NCI-H2196 (cell line): ENCODE data around the gene ADAT1.
"Not testable (repeated sequence)": the region's sequence is repeated elsewhere in the genome, so short reads cannot be mapped to it uniquely, and the experiment has no call there.

Experiments used
- DNase-seq: peaks from one replicate; lab custom pipeline; 2025; ENCODE audit not compliant: unreplicated experiment; lab: John Stamatoyannopoulos, UW

Gene ADAT1

DNA sequence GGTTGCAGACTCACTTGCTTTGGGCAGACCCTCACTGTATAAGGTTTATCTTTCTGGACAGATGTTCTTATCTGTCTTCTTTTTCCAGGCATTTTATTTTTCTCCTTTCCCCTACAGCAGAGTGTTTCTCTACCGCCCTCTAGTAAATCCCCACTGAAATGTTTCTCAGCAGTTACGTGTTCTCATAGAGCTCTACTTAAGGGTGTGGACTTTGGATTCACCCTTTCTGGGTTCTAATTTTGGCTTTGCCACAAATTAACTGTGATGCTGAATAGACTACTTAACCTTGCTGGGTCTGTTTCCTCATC lies 2.0 kb downstream of the ADAT1 start:
- no peak for DNase-seq

DNA sequence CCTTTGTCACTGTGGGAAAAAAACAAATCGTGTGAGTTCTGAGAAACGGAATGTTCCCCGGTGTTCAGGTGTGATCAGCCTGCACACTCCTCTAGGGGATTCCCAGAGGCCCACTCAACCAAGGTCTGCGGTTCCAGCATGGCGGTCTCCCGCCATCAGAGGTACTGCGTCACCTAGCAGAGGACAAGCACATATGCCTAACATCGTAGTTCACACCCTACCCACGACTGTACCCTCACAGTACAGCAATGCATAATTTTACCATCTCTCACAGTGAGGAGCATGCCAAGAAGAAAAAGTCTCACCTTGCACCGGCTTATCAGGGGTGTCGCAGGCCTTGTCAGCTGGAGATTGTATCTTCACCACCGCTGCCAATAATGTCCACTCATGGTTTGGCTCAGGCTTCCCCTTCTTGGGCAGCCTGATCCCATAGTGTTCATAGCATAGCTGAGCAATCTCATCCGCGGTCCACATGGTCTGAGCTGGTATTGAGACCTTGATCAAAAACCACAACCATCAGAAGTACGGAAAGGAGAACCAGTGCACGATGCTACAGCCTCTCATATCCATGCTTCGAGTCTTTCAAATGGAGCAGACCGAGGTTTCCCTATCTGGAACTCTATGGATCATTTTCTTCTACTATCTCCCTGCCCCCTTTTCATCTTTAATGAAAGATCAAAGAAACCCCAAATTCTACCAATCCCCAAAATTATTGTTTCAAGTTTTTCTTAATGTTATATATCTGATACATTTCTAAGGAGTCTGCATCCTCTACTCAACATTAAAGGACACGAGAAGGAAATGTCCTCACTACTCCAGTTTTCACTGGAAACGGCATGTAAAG lies 2.5 kb downstream of the ADAT1 start:
- DNase-seq, result no peak

DNA sequence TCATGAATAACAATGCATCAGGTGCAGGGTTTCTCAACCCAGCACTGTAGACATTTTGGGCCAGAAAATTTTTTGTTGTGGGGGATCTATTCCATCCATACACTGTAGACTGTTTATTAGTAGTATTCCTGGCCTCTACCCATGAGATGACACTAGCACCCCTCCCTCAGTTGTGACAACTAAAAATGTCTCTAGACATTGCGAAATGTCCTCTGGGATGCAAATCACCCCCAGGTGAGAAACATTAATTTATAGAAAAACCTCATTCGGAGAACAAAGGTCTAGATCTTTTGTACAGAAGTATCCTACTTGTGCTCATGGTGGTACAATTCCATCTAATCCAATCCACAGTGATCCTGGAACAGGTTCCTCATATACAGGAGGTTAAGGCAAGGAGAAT lies 4.3 kb downstream of the ADAT1 start:
- DNase-seq, result no peak

DNA sequence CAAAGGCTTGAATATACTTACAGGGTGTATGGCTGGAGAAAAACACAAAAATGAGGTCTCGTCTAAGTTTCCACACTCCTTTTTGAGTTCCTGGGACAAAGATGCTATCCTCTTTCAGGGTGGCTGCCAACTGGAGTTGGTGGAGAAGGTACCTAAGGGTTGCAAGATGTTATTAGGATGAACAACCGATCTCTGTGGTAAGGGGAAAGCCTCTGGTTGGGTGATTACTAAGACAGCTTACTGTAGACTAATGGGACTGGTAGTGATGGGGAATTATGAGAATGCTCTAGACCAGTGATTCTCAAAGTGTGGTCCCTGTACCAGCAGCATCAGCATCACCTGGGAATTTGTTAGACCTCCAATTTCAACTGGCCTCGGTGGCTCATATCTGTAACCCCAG lies 6.0 kb downstream of the ADAT1 start:
- DNase-seq, result no peak

DNA sequence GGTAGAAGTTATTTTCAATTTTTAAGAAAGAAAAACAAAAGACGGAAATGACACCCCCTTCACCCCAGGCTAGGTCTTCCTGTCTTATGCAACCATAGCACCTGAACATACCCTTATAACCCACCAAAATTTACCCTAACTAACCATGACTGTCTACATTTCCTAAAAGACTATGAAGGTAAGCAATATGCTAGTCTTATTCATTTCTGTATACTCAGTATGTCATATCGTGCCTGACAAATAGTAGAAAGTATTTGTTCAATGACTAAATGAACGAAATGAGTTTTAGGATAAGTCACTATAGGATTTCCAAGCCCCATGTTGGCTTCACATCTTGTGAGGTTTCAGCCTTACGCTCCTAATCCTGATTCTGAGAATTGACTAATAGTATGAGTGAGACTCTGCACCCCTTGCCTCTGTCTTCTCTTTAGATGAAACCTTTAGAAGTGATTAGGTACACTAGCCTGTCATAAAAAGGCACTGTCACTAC lies 6.5 kb downstream of the ADAT1 start:
- DNase-seq, result no peak

DNA sequence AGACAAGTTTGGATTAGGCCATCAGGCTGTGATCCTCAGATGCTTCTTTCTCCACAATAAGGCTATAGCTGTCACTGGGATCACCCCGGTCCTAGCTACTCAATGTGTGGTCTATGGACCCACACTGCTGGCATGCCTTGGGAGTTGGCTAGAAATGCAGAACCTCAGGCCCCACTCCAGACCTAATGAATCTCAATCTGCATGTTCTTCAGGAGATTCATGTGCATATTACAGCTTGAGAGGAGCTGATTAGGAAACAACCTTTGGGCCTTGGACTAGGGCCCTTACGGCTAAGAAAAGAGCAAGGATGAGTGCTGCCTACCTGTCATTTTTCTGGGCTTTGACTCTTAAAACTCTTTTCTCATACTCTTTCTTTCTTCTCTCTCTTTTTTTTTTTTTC lies 7.5 kb downstream of the ADAT1 start:
- DNase-seq, result no peak

DNA sequence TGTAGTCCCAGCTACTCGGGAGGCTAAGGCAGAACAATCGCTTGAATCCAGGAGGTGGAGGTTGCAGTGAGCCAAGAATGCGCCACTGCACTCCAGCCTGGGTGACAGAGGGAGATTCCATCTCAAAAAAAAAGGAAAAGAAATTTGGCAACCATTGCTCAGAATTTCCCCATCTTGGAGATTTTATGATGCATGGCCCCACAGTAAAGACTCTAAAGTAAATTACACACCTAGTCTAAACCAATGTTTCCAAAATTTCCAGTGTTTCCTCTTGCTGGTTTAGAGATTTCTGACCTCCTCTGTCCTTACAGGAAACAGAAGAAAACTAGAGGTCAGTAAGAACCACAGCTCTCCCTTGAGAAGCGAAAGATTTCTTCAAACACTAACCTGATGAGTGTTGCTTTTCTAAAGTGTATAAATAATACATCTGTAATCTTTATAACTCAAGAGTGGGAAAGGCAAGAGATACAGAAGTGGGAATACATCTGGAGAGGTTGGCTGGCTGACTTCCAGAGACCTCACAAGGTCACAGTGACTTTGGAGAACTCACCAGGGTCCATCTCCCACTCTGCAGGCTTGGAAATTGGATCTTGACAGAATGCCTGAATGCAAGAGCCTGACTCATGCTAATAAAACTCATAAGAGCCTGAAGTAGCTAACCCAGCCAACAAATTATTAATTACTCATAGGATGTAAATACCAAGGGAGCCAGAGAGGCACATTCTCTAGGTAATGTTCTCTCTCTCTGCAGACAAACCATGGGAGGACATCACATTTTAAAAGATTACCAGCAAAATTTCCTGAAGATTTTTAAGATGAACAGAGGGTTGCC lies 8.8 kb downstream of the ADAT1 start:
- no peak for DNase-seq

DNA sequence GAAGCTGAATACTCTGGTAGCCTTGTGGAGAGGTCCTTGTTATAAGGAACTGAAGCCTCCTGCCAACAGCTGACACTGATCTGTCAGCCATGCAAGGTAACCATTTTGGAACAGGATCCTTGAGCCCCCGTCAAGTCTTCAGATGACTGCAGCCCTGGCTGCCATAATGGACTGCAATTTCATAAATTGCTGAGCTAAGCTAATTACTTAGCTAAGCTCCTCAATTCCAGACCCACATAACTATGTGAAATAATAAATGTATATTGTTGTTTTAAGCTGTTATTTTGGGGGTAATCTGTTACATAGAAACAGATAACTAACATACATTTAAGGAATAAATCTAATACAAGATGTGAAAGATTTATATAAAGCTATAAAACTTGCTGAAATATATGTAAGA lies 16.6 kb downstream of the ADAT1 start:
- DNase-seq, result no peak

DNA sequence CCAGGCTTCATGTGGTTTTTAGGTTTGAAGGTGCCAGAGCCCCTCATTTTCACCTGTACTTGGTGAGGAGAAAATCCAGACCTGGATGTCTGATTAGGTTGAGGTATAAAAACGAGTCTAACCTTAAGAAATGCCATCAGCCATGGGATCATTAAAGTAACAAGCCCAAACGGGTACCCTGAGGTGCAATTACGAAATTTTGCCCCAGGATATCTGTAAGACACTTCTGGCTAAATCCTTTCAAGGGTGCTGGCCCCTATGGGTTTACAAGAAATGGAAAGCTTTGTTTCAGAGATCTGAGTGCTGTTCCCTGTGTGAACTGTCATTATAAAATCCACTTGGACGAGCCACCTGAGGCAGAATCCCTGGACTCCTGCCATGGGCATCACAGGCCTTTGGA lies 19.8 kb downstream of the ADAT1 start:
- DNase-seq, result no peak

DNA sequence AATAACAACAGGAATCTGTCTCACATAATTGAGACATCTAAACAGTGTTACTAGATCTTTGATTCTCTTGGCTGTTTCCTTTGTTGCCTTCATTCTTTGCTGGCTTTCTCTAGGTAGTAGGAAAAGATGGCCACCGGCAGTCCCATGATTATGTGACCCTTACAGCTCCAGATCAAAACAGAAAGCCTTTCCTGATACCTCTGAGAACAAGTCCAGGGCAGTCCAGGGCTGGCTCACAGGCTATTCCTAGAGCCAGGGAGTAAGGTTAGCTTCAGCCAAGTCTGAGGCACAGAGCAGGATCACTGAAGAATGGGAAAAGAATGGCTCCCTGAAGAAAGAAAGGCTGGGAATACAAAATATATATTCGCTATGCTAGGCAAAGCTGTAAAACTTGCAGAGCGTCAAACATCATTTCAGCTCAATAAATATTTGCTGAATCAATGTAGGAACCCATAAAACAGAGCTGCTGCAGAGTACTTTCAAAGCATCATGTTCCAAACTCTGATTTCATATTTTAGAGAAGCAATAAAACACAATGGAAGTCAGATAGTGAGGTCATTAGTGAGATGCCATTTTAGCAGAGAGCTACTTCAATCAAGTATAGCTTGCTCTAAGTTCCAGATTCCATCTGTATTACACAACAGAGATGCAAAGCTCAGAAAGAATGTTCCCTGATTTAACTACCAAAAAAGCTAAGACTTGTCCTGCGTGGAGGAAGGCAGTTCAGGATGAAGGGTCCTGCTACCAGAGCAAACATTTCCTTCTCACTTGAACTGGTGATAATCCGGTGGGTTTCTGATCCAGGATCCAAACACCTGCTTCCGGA lies 23.4 kb downstream of the ADAT1 start:
- DNase-seq, result no peak

DNA sequence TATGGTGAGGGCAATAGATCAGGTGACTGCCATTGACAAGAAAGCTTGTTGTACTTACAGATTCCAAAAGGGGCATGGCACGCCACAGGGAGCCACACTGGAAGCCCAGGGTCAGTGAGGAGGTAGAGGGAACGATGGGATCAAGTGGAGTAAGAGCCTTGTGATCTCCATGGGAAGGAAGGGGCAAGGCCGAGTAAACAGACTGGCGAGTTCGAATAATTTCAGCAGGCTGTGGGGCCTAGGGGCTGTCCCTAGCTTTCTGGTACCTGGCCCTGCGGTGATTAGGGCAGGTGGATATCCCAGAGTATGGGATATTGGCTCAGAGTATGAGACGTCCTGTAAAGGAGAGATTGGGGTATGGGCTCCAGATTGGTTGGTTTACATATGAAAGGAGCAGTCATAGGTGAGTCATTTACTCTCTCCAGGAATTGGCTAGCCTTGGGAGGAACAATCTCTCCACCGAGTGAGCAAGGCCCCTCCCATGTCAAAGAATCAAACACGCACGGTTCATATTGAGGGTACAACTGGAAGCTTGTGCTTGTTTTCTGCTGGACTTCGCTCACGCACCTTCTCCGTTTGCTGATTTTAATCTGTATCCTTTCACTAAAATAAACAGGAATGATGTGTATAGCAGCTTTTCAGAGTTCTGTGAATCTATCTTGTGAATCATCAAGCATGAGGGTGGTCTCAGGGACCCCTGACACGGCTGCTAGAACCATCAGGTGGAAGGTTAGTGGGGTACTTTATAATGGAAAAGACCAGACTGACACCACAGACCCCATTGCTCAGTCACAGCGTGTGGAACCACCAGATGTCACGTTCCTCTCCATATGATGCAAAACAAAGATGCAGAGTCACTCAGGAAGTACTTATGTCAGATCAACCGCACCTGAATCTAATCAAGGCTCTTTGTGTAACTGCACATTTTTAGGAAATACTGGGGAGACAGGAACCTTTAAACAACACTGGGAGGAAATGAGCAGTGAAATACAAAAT lies 29.0 kb downstream of the ADAT1 start:
- no peak for DNase-seq

DNA sequence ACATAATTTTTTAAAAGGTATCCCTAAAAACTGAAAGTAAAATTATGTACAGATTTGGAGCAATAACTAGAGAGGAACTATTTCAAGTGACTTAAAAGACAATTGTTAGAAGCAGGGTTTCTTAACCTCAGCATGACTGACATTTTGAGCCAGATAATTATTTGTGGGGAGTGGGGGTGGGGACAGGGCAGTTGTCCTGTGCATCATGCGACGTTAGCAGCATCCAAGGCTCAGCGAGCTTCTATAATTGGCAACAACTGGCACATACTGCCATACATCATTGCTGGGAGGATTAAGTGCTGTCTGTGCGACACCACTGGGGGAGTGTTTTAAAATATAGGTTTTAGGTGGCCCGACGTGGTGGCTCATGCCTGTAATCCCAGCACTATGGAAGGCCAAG lies 29.8 kb downstream of the ADAT1 start:
- no peak for DNase-seq

DNA sequence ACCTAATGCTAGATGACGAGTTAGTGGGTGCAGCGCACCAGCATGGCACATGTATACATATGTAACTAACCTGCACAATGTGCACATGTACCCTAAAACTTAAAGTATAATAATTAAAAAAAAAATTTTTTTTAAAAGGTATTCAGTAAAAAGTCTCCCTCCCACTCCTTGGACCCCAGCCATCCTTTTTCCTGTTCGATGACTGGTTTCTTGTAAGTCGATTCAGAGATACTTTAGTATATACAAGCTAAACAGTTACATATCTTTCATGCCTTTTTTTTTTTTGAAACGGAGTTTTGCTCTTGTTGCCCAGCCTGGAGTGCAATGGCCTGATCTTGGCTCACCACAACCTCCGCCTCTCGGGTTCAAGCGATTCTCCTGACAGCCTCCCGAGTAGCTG lies 31.2 kb downstream of the ADAT1 start:
- DNase-seq, result not testable (repeated sequence)

DNA sequence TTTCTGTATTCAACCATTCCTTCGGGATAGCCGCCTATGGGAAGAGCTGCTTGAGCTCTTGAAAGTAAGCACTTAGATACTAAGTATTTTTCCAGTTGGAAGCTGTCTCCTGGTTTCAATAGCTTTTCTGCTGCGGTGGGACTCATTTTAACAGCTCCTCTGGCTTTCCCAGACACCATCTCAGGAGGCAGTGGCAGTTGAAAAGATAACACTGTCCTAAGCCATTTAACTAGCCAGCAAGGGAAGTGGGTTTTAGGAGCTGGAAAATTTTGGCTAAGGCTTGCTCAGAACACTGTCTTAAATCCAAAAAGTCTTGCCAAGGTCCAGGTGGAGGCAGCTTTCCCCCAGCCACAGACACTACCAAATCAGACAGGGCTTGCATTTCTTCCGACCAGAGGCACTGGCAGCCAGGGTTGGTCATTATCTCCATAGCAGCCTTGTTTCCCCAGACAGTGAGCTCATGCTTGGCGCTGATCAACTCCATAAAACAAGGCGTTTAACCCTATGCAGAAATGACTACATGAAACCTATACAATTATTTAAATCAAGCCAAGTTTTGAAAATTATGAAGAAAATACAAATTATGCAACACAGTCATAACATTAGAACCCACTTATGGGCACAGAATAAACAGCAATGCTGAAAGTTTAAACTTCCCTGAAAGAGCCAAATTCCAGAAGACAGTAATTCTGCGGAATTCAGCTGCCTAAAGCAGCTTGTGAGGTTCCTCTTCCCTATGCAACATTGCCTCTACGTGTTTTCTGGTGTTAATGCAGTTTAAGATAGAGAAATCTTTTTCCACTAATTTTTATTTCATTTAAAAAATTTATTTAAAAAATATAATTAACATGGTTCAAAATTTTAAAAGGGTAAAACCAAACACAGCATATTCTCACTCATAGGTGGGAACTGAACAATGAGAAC lies 31.9 kb downstream of the ADAT1 start:
- no peak for DNase-seq

DNA sequence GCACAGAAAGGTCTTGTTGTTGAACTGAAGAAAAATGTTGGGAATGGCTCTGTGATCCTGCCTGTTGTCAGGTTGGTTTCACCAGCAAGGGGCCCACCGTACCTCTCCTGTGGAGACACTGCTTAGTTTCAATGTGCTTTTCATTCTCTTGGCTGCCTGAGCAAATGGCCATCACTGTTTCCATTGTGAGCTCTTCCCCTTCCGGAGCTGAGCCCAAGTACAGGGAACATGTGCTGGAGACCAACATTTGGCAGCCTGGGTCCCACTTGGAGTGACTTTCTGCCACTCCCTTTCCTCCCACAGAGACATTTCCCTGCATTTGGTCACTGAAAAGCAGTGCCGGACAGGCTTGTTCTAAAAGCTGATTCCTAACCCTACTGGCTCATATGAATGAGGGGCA lies 33.8 kb downstream of the ADAT1 start:
- DNase-seq, result no peak

DNA sequence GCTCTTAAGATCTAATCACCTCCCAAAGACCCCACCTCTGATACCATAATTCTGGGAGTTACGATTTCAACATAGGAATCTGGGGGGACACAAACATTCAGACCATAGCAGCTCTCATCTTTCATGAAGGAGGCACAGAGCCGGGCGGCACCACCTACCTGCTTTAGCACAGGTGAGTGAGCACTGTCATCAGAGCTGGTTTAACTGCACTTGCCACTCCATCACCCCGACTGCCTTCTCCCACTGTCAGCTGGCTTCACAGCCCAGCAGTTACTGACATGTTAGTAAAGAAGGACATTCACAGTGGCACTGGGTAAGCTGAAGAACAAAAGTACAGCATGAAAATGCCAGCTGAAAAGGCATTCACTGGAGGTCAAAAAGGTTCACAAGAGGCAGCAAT lies 34.4 kb downstream of the ADAT1 start:
- DNase-seq, result no peak

DNA sequence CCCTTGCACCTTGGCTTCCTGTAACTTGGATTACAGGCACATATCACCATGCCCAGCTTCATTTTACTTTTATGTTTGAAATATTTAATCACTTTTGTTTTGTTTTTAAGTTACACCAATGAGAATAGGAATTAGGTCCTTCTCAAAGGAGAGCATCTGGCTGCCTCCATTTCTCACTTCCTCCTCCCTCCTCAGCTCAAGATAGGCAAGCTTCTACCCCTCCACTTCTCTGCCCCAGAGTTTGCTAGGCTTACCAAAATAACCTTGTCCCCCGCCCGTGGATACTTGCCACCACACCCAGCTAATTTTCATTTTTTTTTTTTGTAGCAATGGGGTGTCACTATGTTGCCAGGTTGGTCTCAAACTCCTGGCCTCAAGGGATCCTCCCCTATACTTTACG lies 39.0 kb downstream of the ADAT1 start:
- no peak for DNase-seq

DNA sequence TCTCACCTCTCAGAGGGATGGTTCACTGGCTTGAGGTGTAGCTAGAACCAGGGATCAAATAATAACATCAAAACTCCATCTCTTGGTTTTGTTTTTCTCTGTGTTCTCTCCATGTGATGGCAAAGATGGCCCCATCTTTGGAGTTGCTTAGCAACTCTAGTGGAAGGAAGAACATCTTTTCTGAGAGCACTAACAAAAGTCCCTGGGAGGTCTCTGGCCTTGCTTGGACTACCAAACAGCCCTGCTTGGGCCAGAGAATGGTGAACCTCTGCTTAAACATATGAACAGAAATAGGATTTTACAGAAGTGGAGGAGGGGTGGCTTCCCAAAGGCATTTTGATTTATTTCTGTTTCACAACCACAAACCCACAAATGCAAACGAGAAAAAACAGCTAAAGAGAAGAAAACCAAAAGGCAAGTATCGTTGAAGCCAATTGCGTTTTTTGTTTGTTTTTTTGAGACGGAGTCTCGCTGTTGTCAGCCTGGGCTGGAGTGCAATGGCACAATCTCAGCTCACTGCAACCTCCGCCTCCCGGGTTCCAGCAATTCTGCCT lies 43.7 kb downstream of the ADAT1 start:
- no peak for DNase-seq

DNA sequence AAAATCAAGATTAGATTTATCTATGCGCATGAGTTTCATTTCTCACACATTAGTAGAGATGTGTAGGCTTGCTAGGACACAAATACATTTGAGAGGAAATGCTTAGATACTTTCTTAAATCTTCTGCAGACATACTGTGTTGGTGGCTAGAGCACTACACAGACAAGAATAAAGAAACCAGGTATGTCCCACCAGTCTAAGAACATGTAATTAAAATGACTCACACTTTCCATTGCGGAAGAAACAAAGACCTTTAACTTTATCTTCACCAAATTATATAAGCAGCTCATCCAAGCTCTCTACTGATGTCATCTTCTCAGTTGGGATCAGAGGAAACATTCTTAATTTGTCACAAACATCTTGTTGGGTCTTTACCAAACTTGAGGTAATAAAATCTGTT lies 44.4 kb downstream of the ADAT1 start:
- DNase-seq, result no peak
